ENCODE measurements around the gene TOMT.

TOMT gene, protein sequence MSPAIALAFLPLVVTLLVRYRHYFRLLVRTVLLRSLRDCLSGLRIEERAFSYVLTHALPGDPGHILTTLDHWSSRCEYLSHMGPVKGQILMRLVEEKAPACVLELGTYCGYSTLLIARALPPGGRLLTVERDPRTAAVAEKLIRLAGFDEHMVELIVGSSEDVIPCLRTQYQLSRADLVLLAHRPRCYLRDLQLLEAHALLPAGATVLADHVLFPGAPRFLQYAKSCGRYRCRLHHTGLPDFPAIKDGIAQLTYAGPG

GRCh38 chr11:72105888-72106287 lies at the start of gene TOMT:
Gene TOMT, plus strand, starts transcription at chr11:72105924. Its CDS starts 28 bp downstream, at chr11:72105952.
- DNase-seq, result no peak

DNA sequence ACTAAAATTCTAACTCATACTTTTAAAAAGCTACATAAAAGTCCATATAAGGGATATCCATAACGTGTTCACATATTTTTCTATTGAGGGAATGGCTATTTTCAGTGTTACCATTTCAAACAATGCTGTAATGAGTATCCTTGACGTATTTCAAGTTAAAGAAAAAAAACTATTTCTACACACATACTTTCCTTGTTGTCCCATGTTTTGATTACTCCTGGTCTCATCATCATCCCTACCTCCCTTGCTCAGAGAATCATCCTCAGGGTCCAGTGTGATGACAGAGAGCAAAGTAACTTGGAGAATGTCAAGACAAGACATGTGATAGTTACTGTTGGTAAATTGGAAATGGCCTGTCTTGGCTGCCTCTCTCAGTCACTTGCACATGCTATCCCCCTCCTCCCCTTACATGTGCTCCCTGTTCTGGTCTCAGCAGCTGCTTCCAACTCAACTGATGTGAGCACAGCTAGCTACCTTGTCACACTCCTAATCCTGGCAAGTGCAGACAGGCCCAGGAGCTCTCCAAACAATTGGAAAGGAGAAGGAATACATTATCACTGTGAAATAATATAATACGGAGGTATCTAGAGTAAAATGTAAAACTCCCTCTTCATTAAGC lies 47.2 kb upstream of the TOMT start:
- DNase-seq, result no peak

DNA sequence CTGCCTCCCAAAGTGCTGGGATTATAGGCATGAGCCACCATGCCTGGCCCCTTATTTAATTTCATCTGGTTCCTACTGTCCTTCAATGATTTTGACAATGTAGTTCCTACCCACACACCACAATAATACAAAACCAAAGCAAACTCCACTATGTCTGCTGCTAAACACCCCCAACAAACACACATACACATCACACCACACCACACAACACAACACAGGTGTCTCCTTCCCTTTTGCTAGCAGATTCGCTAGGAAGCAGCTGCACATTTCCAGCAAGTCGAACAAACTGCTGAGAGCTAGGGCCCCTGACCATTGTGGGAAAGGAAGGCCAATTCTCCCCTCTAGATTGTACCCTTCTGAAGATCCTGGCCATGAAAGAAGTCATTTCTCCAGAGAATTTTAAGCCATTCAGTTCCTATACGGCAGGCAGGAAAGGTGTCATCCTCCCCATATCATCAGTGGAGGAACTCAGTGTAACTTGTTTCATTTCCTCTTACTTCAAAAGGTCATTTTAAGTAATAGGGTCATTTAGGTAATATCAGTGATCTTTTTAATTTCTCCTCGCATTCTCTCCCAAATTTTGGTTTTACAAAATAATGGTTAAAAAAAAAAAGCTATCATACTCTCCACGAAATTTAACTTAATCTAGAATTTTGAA lies 43.9 kb upstream of the TOMT start:
- DNase-seq, result no peak

GRCh38 chr11:72066855-72067254 lies 38.9 kb upstream of the TOMT start:
- no peak for DNase-seq

DNA sequence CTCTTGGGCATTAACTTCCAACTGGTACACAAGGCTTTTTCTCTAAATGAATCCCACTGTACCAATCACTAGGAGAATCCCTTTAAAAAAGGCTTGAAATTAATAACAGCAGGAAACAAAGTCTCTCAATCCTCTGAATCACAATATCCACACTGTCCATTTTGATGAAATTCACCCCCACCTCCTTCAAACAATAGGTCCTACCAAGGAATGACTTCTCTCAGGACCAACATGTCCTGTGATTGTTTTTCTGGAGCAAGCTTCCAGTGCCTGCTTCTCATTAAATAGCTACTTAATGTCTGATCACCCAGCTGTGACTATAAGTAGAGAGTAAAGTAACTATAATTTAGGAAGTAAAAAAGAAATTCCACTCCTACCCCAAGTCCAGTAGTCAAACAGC lies 38.5 kb upstream of the TOMT start:
- DNase-seq, result no peak

GRCh38 chr11:72067676-72068075 lies 38.0 kb upstream of the TOMT start:
- no peak for DNase-seq

DNA sequence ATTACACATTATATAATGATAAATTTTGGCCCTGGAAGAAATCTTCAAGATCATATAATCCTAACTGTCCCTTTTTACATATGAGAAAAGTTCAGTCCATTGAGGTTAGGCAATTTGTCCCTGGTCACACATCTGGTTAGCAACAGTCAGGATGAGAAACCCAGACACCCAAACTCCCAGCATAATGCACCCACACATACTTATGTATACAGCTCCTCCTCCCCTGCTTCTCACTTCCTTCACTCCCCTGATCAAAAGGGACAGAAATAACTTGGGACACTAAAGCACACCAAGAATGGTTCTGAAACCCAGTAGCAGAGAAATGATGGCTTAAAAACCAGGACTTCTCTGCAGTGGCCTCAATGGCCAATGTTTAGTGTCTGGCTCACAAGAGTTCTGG lies 36.5 kb upstream of the TOMT start:
- DNase-seq, result no peak

- DNase-seq, result peak; percentile 58
Measured at GRCh38 chr11:72069787-72070251, 35.9 kb upstream of the TOMT start.

DNA sequence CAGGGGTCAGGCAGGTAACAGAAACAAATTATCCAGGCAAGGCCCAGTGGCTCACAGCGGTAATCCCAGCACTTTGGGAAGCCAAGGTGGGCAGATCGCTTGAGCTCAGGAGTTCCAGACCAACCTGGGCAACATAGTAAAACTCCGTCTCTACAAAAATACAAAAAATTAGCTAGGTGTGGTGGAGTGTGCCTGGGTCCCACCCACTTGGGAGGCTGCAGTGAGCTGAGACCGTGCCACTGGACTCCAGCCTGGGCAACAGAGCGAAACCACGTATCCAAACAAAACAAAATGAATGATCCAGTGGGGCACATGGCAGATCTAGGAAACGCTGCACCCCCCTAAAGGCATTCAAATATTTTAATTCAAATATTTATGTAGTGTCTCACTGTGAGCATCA lies 35.2 kb upstream of the TOMT start:
- no peak for DNase-seq

- no peak for DNase-seq
Measured at GRCh38 chr11:72072348-72072747, 33.4 kb upstream of the TOMT start.

GRCh38 chr11:72075109-72075508 lies 30.6 kb upstream of the TOMT start:
- DNase-seq, result no peak

DNA sequence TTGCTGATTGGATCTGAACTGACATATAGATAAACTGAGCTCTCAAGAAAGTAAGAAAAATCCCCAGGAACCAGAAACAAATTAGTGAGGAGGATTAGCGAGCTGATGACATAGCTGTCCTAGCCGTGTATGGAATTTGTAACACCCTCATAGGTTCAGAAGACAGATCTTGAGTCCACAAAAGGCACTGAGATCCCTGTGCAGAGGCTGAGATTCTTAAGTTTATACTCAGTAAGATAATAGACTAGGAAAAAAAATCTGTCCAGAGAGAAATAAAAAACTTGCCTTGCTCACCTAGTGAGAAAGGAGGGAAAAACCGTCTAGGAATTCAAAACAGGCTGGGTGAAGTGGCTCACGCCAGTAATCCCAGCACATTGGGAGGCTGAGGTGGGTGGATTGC lies 30.0 kb upstream of the TOMT start:
- no peak for DNase-seq

DNA sequence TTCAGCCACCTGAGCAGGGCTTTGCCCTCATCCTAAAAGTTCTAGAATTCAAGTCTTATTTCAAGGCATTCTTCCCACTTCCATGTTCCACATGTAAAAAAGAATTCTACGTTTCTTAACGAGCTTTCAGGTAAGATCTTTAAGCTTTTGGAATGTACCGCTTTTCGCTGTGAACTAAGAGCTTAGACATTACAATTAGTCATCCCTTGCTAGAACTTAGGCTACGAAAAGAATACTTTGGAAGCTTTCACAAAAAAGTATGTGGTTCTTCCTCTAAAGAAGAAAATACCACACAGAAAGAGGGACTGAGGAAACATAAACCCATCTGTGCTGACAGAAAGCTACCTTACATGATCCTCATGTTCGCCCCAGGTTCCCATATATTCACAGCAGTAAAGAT lies 27.2 kb upstream of the TOMT start:
- DNase-seq, result no peak

- no peak for DNase-seq
Measured at GRCh38 chr11:72079819-72080325, 25.9 kb upstream of the TOMT start.

GRCh38 chr11:72080326-72081183 lies 25.2 kb upstream of the TOMT start, which contains the start of the genes LRRC51 and NUMA1:
Gene LRRC51, plus strand, starts transcription at chr11:72080850. Its CDS starts 8,234 bp downstream, at chr11:72089084.
Gene NUMA1, minus strand, starts transcription at chr11:72080542. Its CDS starts 44,599 bp downstream, at chr11:72035943.
- peak; percentile 100 for DNase-seq

GRCh38 chr11:72081184-72081644 lies 24.5 kb upstream of the TOMT start:
- DNase-seq, result no peak

DNA sequence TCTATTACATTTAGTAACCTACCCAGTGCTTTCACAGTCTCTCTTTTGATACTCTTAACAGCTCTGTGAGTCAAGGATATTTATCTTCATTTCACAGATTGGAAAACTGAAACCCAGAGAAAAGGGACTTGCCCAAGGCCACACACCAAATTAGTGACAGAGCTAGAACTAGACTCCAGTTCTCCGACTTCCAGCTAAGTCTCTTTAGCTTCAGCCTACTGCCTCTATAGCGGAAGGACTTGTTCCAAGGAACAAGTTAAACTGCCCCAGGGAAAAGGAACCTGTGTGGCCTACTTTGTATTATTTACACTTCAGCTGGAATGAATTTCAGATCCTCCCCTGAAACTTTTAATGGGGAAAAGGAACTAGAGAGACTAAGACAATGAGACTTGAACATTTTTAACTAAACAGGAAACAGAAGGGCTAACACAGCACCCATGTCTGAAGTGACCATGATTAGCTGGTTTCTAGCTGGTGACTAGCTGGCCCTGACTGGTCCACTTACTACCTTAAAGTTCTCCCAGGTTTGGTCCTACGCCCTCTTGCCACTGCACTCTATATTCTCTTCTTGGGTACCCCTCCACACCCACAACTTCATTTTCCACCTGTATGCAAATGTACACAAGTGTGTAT lies 23.8 kb upstream of the TOMT start:
- DNase-seq, result no peak

DNA sequence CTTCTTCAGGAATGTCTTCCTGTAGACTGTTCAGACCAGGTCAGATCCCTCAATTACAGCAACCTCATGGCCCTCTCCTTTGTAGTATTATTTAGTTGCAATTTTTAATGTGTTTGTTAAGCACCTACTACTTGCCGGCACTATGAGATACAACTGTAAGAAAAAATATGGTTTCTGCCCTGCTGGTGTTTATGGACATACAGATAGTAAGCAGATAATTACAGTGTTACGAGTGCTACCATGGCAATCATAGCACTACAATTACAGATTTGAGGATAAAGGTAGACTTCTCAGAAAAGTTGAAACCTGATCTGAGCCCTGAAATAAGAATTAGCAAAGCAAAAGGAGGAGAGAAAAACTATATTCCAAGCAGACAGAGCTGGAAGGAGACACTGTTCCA lies 22.3 kb upstream of the TOMT start:
- DNase-seq, result no peak

- DNase-seq, result no peak
Measured at GRCh38 chr11:72084076-72084475, 21.6 kb upstream of the TOMT start.

- no peak for DNase-seq
Measured at GRCh38 chr11:72084965-72085364, 20.8 kb upstream of the TOMT start.

DNA sequence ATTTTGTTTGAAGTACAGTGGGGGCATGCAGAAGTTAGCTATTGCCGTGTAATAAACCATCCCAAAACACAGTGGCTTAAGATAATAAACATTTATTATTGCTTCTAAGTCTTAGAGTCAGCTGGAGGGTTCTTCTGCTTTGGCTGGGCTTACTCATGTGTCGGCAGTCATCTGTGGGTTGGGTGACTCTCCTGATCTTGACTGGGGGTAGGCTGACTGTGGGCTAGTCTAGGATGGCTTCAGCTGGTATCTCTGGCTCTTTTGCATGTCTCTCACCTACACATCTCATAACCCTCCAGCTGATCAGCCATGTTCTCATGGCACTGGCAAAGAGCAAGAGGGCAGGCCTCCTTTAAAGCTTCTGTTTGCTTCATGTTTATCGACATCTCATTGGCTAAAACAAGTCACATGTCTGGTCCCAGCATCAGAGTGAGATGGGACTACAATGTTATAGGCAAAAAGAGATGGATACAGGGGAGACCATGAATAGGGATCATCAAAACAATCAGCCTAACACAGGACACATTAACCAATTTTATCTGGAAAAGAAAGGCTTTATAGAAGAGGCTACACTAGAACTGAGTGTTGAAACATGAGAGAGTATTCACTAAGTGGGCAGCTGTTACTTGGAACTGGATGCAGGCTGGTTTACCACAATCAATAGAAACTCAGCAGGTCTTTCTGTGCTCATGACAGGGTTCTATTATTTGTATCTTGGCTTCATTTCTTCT lies 19.9 kb upstream of the TOMT start:
- DNase-seq, result no peak
